NCI-H1092 treated with DMSO at 0.1 percent for 48 hours (cell line): ENCODE results near the gene RCVRN.

Source experiments
- DNase-seq: peaks from one replicate; lab custom pipeline; 2025; lab: John Stamatoyannopoulos, UW

The RCVRN gene

DNA sequence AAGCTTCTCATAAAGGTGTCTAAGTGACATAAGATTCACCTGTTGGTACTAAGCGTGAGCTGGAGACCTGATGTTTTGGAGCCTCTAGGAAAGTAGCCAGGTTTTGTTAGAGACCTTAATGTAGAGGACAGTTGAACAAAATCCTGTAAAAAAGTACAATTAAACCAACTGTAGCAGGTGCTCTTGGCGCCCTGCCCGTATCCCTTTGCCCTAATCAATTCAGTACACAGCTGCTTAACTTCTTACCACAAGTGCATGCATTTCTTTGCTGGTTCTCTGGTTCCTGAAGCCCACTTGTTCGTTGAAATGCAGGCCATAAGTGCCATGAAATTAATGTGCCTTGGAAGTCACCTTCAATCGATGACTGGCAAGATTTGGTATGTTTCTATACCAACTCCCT lies 54.9 kb downstream of the RCVRN start:
- DNase-seq = no peak
